Activated naive CD8-positive, alpha-beta T cell (primary cell): Measurements from ENCODE around the gene NMRK2.
"Not testable (repeated sequence)": the region's sequence is repeated elsewhere in the genome, so short reads cannot be mapped to it uniquely, and the experiment has no call there.

ENCODE experiments used
- H3K27ac Mint-ChIP-seq: one replicate; pipeline ENCODE4 v1.8.0; 2021; ENCODE audit warnings: mixed read lengths
- H3K27me3 Mint-ChIP-seq: one replicate; pipeline ENCODE4 v1.8.0; 2021; ENCODE audit warnings: mixed read lengths
- H3K36me3 Mint-ChIP-seq: one replicate; pipeline ENCODE4 v1.8.0; 2021; ENCODE audit warnings: mixed read lengths
- H3K4me1 Mint-ChIP-seq: one replicate; pipeline ENCODE4 v1.8.0; 2021; ENCODE audit warnings: low read depth, mixed read lengths
- H3K4me3 Mint-ChIP-seq: one replicate; pipeline ENCODE4 v1.8.0; 2021; ENCODE audit warnings: mild to moderate bottlenecking, mixed read lengths
- H3K9me3 Mint-ChIP-seq: one replicate; pipeline ENCODE4 v1.8.0; 2021; ENCODE audit warnings: low read depth, mixed read lengths

NMRK2 gene

GRCh38 chr19:3949997-3950859 lies 17.4 kb downstream of the NMRK2 start:
- no peaks in the 10 kb centered on the region for H3K27me3 Mint-ChIP-seq
- no peaks in the 10 kb centered on the region for H3K9me3 Mint-ChIP-seq
- no peak overlapping the region for H3K27ac Mint-ChIP-seq
- H3K4me1 Mint-ChIP-seq, result peaks cover 9% of the 10 kb centered on the region
- peak overlapping the region; percentile 13 for H3K4me3 Mint-ChIP-seq
- H3K36me3 Mint-ChIP-seq, result no peaks in the 10 kb centered on the region

DNA sequence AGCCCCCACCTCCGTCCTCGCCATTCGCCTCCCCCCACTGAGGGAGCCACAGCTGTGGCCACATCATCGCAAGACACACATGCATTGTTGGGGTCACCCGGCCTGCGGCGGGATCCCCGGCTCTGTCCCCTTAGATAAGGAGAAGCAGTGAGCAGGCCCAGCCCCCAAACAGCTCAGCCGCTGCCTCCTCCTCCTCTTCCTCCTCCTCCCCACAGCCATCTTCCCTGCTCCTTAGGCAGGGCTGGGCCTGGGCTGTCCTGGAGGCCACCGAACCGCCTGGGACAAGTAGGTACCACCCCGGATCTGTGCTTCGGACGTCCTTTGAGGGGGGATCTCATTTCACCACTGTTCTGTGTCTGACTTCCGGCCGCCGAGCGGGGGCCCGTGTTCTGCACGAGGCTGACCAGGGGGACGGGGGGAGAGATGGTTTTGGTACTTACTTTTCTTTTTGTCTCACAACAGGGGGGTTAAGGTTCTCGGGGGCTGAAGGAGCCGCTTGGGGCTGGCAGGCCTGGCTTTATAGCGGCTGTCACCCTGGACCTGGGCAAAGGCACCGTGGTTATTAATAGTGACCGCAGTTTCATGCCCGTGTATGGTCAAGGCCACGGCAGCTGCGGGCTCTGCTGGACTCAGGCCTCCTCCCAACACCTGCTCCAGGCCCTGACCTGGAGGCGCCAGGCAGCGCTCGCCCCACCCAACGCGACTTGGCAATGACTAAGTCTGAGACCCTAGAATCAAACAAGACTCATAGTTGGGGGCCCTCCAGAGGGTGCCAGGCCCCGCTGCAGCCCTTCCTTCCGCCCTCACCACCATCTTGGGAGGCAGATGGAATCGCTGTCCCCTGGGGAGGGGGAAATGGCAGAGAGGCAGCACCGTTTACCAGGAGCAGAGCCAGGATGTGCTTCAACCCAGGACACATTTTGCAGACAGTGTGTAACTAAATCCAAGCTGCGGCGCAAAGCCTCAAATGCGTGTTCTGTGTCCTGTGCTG lies 18.3 kb downstream of the NMRK2 start:
- peak overlapping the region; percentile 58 for H3K27ac Mint-ChIP-seq
- H3K4me1 Mint-ChIP-seq, result peaks cover 9% of the 10 kb centered on the region
- H3K27me3 Mint-ChIP-seq, result no peaks in the 10 kb centered on the region
- no peaks in the 10 kb centered on the region for H3K36me3 Mint-ChIP-seq
- peak overlapping the region; percentile 80 for H3K4me3 Mint-ChIP-seq
- no peaks in the 10 kb centered on the region for H3K9me3 Mint-ChIP-seq

DNA sequence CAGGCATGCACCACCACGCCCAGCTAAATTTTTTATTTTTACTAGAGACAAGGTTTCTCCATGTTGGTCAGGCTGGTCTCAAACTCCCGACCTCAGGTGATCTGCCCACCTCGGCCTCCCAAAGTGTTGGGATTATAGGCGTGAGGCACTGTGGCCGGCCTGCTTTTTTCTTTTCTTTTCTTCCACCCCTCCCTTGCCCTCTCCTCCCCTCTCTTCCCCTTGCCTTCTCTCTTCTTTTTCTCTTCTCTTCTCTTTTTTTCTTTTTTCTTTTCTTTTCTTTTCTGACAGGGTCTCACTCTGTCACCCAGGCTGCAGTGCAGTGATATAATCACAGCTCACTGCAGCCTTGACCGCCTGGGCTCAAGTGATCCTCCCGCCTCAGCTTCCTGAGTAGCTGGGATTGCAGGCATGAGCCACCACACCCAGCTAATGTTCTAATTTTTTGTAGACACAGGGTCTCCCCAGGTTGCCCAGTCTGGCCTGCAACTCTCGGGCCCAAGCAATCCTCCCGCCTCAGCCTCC lies 19.9 kb downstream of the NMRK2 start:
- not testable (repeated sequence) for H3K4me1 Mint-ChIP-seq, H3K36me3 Mint-ChIP-seq, H3K9me3 Mint-ChIP-seq, H3K4me3 Mint-ChIP-seq, H3K27ac Mint-ChIP-seq, H3K27me3 Mint-ChIP-seq

DNA sequence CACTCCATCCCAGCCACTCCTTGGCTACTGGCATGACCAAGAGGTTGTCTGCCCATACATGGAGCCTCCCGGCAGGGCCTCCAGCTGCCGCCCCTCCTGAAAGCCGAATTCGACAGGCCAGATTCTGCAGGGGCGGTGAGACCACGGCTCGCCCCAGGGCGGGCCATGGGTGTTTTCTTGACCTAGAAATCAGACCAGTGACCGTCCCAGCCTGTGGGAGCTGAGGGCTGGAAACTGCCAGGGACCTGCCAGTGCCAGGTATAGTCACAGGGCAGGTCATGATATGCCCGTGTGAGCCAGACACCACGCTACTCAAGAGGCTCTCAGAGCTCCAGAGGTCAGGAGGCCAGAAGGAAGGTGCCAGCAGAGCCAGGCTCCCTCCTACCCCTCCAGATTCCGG lies 21.2 kb downstream of the NMRK2 start:
- H3K27me3 Mint-ChIP-seq, result no peaks in the 10 kb centered on the region
- H3K4me3 Mint-ChIP-seq, result no peak overlapping the region

GRCh38 chr19:3955276-3955675 lies 22.4 kb downstream of the NMRK2 start:
- not testable (repeated sequence) for H3K36me3 Mint-ChIP-seq, H3K9me3 Mint-ChIP-seq, H3K27me3 Mint-ChIP-seq, H3K27ac Mint-ChIP-seq, H3K4me3 Mint-ChIP-seq, H3K4me1 Mint-ChIP-seq

More for the DNA sequence above, 21.2 kb downstream of the NMRK2 start:
- no peak overlapping the region for H3K27ac Mint-ChIP-seq
- peaks cover 9% of the 10 kb centered on the region for H3K4me1 Mint-ChIP-seq
- H3K36me3 Mint-ChIP-seq, result no peaks in the 10 kb centered on the region
- H3K9me3 Mint-ChIP-seq, result no peaks in the 10 kb centered on the region

DNA sequence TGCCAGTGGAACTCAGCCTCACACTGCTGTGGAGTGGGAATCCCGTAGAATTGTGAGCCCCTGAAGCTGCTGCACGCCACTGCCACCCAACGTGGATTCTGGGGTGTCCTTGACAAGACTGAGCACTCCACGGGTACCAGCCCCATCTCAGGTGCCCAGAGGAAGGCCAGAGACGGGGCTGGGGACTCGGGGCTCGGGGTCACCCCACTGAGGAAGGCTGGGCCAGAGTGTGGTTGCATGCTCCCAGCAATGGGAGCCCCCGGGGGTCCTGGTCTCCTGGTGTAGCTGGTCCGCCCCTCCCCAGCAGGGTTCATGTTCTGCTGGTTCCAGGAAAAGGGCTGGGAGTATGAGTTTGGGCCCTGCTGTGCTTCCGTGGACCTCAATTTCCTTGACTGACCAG lies 22.8 kb downstream of the NMRK2 start:
- Mint-ChIP-seq H3K27me3 (no peaks in the 10 kb centered on the region), H3K4me3 (no peak overlapping the region), H3K36me3 (no peaks in the 10 kb centered on the region), H3K9me3 (no peaks in the 10 kb centered on the region), H3K4me1 (peaks cover 9% of the 10 kb centered on the region), H3K27ac (no peak overlapping the region)

- no peak overlapping the region for H3K4me3 Mint-ChIP-seq
- H3K4me1 Mint-ChIP-seq, result no peaks in the 10 kb centered on the region
- H3K27me3 Mint-ChIP-seq, result no peaks in the 10 kb centered on the region
- no peak overlapping the region for H3K27ac Mint-ChIP-seq
- no peaks in the 10 kb centered on the region for H3K36me3 Mint-ChIP-seq
- no peaks in the 10 kb centered on the region for H3K9me3 Mint-ChIP-seq
These were observed 26.2 kb downstream of the NMRK2 start for GRCh38 chr19:3958836-3959765.

- Mint-ChIP-seq H3K27me3 (no peaks in the 10 kb centered on the region), H3K27ac (no peak overlapping the region), H3K4me1 (no peaks in the 10 kb centered on the region), H3K4me3 (no peak overlapping the region), H3K36me3 (no peaks in the 10 kb centered on the region), H3K9me3 (no peaks in the 10 kb centered on the region)
These were observed 26.9 kb downstream of the NMRK2 start for GRCh38 chr19:3959766-3960131.

DNA sequence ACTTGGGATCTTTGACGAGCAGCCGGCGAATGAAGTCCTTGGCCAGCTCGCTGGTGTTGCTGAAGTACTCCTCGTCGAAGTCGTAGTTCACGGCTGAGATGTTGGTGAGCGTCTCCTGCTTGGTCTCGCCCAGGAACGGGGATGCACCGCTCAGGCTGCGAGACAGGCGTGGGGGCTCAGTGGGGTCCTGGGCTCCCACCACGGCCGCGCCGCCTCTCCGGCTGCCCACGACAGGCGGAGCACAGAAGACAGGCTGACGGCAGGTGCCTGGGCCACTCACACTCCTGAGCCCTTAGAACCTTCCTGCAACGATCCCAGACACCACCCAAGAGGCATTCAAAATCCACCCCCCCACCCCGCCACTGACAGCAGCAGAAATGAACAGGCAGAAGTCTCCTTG lies 28.1 kb downstream of the NMRK2 start:
- Mint-ChIP-seq H3K36me3 (no peaks in the 10 kb centered on the region), H3K9me3 (no peaks in the 10 kb centered on the region), H3K4me3 (no peak overlapping the region), H3K27me3 (no peaks in the 10 kb centered on the region), H3K27ac (no peak overlapping the region), H3K4me1 (no peaks in the 10 kb centered on the region)

DNA sequence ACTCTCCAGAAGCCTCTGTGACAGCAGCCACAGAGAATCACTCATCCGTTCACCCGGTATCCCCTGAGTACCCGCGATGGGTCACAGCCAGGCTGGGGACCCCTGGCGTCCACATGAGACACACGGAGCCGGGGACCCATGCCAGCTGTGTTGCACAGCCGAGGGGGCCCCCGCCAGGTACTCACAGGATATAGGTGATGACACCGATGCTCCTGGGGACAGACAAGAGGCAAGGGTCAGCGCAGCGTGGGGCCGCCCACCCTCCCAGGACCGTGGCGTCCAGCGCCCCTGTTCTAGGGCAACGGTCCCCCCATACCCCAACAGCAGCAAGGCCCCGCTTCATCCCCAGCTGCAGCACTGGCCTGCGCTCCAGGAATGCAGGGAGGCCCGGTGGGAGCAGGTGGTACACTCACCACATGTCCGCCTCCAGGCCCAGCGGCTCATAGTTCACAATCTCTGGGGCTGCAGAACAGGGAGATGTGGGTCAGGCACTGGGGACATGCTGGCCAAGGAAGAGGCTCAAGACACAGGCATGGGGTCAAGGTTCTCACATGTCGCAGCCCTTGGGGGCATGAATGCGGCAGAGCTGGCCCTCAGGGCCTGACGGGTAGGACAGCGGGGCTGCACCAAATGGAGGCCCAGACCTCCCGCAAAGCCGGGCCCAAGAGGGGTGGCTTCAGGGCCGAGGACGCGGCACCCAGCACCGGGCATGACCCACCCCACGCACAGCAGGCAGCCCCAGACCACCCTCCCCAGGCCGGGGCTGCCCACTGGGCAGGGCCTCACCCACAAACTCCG lies 30.8 kb downstream of the NMRK2 start:
- Mint-ChIP-seq H3K9me3 (no peaks in the 10 kb centered on the region), H3K27ac (no peak overlapping the region), H3K4me1 (peaks cover 11% of the 10 kb centered on the region), H3K4me3 (no peak overlapping the region), H3K36me3 (no peaks in the 10 kb centered on the region), H3K27me3 (no peaks in the 10 kb centered on the region)

- H3K36me3 Mint-ChIP-seq, result no peaks in the 10 kb centered on the region
- H3K27ac Mint-ChIP-seq, result no peak overlapping the region
- peaks cover 14% of the 10 kb centered on the region for H3K4me1 Mint-ChIP-seq
- no peaks in the 10 kb centered on the region for H3K27me3 Mint-ChIP-seq
- H3K9me3 Mint-ChIP-seq, result no peaks in the 10 kb centered on the region
- H3K4me3 Mint-ChIP-seq, result no peak overlapping the region
These were observed 31.7 kb downstream of the NMRK2 start for GRCh38 chr19:3964256-3965194.

DNA sequence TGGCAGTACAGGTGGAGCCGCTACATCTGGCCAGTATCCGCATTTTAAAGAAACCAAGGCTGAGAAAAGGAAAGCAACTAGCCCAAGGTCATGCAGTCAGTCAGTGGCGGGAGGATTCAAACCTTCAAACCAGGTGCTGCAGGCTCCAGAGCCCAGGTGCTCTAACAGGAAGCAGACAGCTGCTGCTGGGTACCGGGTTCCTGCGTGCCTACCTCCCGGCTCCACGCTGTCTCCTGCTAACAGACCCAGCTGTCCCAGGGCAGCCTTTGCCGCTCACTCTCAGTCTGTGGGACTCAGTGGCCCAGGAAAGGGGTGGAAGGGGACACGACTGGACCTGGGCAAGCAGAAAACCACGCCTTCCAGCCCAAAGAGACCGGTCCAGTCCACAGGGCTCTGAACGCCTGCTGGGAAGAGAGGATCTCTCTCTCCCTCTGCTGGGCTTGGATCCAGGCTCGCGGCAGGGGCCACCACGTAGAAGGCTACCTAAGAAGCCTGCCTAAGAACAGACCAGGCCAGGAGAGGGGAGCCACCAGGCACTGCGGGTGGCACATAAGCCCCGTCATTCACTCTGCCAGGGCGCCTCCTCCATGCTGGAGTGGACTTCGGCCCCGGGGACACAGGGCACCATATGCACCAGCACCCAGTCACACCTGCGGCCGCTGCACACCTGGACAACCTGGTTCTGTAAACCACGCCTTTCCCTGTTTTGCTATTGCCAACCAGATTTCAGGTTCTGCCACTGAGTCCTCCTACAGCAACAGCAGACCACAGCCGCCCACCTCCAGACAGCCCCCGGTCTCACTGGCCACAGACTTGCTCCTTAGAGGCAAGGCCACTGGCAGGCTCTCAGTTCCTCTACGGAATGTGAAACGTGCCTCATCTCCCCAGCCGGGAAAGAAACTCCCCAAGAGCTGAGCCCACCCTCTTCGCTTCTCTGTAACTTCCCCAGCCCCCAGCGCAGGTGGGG lies 33.5 kb downstream of the NMRK2 start:
- H3K27ac Mint-ChIP-seq, result no peak overlapping the region
- H3K36me3 Mint-ChIP-seq, result no peaks in the 10 kb centered on the region
- no peaks in the 10 kb centered on the region for H3K9me3 Mint-ChIP-seq
- peaks cover 26% of the 10 kb centered on the region for H3K4me1 Mint-ChIP-seq
- no peak overlapping the region for H3K4me3 Mint-ChIP-seq
- no peaks in the 10 kb centered on the region for H3K27me3 Mint-ChIP-seq
